Measurements from ENCODE around the gene BCL2L13.

Gene BCL2L13

DNA sequence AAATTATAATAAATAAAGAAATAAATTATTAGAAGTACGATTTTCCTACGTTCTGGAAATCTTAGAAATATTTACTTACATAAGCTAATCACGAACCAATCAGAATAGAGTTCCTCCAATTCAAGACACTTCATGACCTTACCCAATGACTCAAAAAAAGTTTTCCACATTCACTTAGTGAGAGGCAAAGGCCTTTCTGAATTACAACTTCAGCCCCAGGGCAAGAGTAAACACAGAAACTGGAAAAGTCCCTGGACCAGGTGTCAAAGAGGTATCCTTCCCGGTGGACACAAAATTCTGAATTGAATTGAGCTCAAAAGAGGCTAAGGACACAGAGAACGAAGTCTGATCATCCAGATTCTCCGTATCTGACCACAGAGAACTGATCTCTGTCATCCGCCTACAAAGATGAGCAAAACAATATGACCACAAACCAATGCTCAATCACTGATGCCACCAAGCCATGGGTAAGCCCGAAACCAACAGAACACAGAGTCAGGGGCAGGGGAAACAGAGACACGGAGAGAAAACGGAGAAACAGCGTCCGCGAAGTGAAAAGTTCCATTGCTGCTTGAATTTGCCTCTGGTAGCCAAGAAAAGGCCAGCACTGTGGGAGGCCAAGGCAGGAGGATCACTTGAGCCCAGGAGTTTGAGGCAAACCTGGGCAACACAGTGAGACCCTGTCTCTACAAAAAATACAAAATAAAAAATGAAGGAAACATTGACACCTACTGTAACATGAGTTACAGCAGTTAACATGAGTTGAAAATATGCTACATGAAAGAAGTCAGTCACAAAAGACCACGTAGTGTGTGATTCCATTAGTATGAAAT, 128.9 kb downstream of the BCL2L13 start:
- DNase-seq = no peak

DNA sequence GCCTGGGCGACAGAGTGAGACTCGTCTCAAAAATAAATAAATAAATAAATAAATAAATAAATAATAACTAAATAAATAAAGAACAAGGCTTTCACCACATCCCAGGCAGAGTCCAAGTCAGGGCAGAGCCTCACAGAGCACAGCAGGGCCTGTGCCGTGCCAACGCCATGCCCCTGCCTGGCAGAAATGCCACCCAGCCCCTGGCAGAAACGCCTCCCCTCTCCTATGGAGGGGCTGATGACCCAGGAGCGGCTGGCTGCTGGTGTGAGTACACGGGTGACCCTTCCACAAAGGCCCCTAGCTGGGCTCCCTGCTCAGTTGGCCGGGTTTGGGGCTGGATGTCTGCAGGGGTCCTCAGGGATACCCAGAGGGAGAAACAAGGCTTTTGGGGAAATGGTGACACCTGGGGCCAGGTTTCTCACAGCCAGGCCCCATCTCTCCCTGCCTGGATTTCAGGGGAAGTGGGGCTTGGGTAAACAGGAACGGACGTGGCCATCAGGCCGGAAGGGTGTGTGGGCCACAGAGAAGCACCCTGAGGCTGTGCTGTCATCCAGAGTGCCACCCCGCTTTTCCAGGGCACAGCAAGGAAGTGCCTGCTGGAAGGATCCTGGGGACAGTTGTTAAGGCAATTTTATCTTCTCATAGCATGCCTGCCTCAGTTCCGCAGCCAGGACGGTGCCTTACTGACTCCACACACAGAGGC, 130.6 kb downstream of the BCL2L13 start:
- no peak for DNase-seq

DNA sequence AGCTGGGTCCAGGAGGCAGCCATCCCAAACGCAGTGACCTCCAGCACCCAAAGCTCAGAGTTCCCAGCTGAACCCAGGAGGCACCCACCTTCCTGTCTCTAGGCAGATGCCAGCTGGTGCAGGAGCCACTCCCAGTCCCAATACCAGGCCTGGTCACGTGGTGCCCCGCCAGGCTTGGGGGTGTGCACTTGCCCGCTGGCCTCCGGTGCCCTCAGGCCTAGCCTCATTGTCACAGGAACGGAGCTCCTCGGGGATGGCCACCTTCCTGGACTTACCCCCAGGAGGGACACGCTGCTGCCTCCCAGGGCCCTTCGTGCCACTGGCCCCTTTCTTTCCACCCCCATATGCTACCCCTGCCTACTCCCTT, 131.1 kb downstream of the BCL2L13 start:
- DNase-seq = no peak

DNA sequence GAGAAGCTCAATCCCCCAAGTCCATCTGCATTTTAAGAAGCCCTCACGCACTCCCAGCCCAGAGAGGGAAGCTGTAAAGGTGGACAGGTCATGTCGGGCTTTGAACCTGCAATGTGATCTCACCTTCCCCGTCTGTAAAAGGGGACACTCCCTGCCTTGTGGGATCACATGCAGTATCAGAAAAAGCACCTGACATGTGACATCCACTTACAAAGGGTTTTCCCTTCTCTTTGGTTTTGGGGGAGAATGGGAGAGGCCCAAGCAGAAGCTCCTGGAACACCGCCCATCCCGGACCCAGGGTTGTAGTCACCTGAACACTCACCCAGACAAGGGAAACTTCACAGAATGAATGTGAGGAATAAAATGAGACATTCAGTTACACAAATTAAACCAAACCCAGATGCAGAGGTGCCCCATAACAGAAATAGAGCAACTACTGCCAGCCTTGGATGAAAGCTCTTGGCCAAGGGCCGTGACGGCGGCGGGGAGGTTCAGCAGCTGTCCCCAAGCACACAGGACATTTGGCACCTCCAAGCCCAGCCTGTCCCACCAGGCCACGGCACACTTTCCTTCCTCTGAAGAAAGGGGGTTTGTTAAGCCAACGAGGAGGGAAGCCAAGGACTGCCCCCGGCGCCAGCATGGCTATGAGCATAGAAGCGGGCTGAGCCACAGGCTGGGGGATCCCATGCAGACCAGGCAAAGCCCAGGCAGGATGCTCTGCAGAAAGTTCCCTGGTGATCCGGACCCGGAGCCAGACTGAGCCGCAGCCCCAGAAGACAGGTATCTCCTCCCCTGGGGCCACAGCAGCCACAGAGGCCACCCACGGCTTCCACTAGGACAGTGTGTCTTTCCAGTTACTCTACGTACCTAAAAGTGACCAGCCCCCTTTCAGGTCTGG, 131.9 kb downstream of the BCL2L13 start:
- DNase-seq = no peak

DNA sequence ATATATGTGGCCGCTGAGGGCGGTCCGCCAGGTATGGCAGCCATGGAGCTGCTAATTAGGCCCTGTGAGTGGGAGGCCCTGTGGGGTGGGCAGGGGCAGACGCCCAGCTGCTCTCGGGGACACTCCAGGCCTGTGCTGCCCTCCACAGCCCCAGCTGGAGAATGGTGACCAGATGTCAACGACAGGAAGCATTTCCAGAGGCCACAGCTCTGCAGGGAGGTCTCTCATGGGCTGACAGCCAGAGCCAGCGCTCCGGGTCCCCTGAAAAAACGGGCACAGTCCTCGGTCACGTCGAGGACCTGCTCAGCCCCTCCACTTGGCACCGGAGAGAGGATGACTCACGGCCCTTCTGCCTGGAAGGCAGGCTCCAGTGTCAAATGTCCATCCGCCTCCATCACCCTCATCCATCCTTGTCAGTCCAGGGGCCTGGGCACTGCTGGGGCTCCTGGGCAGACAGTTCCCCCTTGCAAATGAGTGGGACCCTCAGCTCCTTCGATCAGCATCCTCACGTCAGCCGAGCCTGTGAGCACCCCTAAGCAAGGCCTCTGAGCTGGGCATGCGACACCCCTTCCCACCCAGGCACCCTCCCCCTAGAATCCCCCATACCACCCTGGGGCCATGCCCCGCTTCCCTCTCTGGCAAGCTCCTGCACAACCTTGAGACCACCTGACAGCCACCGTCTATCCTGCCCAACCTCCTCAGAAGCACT, 133.8 kb downstream of the BCL2L13 start:
- DNase-seq = no peak

DNA sequence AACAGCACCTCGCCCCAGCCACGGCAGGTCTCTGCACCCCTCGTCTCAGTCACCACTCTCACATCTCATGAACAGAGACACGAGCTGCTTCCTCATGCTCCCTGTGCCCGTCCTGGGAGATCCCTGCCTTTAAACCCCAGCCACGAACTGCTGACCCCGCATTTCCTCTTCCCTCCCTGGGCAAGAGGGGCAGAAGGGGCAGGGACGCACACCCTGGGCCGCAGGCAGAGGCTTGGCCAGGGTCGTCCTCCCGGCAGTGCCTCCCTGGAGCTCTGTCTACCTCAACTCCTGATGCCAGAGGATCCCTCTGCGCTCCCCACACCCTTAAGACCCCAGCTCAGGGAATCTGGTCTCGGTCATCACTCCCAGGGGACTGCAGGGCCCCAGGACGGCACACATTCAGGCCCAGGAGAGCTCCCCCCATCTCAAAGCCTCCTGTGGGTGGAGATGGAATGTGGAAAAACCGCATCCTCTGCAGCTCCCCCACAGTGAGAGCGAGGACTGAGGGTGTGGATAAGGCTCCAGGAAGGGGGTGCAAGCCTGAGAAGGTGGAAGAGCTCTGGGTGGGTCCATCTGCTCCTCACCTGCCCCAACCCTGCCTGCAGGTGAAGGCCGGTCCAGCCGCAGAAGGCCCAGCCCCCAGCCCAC, 134.5 kb downstream of the BCL2L13 start:
- DNase-seq = no peak

DNA sequence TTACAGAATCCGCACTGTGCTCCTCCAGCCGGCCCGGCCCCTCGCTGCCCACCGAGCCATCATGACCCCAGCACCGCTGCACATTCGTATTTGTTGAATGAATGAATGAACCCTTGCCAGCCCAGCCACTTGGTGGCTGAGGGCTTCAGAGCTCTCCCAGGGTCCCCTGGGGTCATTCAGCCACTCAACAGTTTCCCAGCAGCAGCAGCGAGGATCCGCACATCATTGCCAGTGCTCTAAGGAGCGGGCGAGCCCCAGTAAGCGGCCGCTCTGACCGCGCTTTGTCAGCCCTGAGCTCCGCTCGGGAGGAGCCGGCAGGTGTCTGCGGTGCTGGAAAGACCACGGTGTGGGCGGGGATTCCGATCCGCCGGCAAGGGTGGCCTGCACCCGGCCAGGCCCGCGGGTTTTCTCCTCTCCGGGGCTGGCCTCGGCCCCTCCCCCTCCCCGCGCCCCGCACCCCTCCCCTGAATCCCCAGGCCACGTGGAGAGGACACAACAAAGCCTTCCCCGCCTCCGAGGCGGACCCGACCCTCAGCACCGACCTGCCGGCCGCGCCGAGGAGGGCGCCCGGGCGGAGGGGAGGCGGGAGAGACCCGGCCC, 135.1 kb downstream of the BCL2L13 start:
- DNase-seq = peak; percentile 79

DNA sequence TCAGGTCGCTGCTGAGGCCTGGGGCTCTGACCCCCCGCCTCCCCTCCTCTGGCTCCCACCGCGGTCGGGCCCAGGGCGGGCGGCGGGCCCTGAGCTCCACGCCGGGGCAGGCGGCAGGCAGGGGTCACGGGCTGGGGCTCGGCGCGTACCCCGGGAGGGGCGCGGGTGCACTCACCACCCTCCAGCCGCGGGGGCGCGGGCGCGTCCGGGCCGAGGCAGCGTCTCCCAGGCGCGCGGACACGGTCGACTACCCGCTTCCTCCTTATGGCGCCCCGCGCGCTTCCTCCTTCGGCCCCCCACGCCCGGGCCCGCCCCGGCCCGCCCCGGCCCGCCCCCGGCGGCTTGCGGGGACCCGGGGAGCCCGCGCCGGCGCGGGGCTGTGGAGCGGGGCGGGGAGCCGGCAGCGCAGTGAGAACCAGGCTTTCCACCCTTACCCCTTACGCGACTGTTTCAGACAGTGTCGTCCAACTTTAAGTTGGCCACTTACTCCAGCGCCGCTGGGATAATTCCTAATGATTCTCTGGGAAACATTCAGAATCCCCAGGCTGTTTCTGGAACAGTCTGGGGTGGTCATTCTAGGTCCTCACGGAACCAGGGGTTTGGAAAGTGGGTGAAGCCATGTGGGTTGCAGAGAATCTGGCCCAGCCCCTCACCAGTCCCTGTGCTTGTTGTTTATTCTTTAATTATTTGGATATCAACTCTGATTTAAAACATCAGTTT, 135.8 kb downstream of the BCL2L13 start, which contains the start of gene BID:
BID (minus strand) TSS at position 264 of the 720 bp plus-strand sequence. CDS start 24,353 bp downstream, outside the sequence.
- DNase-seq = no peak

DNA sequence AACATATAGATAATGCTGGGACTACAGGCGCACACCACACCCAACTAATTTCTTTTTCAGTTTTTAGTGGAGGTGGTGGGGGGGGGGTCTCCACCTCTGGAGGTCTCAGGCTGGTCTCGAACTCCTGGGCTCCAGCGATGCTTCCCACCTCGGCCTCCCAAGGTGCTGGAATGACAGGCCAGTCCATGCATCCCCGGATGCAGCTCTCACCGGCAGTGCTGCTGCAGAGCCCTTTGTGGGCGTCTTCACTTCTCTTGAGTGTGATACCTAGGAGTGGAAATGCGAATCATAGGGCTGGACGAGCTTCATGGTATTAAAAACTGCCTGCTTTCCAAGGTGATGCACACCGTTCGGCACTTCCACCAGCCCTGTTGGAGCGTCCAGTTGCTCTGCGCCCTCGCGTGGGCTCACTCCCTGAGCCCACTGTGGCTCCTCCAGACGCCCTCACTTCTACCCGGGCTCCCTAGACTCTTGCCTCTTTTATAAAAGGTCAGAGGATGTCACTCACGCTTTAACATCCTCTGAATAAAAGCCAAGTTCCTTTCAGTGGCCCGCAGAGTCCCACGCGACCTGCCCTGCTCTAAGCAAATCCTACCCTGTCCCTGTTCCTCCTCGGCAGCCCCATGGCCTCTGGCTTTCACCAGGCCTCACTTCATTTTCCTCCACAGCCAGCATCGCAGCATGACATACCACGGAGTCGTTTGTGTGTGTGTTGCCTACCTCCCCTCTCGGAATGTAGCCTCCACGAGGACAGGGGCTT, 136.5 kb downstream of the BCL2L13 start:
- DNase-seq = no peak

DNA sequence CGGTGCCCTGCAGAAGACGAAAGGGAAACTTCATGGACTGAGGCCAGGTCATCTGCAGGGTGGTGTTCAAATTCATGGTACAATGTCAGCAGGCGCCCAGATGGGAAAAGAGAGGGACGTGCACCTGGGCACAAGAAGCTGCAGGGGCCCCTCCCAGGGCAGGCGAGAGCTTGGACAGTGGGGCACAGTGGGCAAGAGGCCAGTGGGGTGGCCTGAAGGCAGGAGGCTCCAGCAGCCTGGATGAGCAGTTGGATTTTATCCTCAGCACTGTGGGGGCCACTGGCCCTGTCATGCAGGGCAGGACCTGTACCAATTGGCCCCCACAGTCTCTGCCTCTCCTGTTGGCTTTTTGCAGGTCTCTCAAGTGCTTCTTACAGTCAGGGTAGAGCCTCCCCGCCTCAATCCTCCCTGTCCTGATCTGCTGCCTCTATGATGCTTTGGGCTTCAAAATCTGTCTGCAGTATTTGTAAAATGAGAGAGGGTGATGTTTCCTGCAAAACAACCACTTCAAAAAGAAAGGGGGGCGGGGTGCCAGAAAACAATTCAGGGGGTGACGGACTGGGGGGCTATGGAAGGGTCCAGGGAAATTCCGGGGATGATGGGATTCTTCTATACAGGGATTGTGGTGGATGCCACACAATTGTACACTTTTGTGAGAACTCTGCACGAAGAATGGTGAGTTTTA, 137.4 kb downstream of the BCL2L13 start:
- DNase-seq = no peak

DNA sequence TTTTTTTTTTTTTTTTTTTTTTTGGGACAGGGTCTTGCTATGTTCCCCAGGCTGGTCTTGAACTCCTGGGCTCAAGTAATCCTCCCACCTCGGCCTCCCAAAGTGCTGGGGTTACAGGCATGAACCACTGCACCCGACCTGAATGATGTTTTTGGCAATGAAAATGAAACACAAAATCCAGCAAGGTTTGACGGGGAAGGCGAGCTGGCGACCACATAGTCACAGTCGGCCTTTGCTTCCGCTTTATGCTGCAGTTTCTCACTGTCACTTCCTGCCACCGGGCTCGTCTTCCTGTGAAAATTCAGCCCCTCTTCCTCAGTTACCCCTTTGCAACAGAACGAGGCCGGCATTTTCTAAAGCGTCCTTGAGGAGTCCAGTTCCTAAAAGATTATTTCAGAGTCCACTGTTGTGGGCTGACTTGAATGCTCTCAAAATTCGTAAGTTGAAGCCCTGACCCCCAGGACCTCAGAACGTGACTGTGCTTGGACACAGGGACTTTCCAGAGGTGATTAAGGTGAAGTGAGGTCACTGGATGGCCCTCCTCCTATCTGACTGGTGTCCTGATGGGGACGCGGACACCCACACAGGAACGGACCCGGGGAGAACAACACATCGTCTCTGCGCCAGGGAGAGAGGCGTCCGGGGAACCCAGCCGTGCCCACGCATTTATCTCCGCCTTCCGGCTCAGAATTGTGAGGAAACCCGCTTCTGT, 138.6 kb downstream of the BCL2L13 start:
- DNase-seq = no peak

DNA sequence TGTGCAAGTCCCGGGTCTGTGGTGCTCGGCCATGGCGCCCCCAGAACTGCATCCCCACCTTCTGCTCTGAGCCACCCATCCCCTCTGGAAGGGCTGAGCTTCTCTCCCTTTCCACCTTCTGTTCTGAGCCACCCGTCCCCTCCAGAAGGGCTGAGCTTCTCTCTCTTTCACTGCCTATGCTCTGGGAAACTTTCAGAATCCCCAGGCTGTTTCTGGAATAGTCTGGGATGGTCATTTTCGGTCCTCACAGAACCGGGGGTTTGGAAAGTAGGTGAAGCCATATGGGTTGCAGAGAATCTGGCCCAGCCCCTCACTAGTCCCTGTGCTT, 139.1 kb downstream of the BCL2L13 start:
- DNase-seq = no peak

DNA sequence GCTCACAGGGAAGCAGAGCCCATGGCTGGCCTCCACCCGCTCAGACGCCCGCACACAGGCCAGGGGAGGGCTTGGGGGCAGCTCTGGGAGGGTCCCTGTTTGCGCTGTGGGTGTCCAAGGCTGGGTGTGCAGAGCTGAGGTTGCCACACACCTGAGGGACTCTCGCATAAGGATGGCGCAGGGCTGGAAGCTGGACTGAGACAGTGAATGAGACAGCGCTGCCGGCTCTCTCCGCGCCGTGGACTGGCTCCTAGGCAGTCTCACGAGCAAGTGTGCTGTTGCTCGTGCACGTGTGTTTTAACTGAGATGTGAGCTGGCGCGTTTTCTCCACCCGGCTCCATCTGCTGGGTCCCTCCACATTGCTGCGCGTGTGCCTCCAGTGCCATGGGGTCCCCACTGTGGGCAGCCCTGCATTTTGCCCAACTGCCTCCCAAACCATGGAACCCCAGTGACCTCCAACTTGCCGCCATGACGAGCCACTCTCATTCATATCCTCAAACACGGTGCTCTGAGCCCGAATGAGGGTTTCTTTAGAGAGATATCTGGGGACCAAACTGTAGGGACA, 139.9 kb downstream of the BCL2L13 start:
- no peak for DNase-seq

DNA sequence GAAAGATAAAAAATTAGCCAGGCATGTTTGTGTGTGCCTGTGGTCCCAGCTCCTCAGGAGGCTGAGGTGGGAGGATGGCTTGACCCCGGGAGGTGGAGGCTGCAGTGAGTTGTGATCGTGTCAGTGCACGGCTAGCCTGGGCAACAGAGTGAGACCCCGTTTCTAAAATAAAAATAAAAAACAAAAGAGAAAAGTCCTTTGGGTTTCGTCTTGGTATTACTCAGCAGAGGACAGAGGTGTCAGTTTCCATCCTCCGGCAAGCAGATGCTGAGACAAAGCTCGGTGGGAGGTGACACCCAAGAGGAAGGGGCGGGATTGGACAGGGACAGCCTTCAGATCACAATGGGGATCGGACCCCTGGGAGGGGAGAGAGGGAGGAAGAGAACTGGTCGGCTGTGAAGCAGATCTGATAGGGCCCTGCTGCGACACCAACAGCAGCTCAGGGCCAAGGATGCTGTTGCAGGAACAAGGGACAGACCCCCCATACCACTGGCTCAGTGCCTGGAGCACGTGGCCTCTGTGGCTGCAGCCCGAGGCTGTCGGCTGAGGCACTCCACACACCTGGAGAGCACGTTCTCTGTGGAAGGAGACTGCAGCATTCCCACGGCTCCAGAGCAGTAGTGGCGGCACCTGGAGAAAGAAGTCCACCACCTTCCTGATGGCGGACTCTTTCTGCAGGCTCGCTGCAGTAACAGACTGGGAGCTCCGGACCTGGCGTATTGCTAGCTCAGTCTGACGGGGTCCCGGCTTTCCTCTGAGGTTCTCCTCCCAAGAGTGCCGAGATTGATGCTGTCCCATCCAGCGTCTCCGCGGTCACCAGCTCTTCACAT, 140.9 kb downstream of the BCL2L13 start:
- DNase-seq = no peak

DNA sequence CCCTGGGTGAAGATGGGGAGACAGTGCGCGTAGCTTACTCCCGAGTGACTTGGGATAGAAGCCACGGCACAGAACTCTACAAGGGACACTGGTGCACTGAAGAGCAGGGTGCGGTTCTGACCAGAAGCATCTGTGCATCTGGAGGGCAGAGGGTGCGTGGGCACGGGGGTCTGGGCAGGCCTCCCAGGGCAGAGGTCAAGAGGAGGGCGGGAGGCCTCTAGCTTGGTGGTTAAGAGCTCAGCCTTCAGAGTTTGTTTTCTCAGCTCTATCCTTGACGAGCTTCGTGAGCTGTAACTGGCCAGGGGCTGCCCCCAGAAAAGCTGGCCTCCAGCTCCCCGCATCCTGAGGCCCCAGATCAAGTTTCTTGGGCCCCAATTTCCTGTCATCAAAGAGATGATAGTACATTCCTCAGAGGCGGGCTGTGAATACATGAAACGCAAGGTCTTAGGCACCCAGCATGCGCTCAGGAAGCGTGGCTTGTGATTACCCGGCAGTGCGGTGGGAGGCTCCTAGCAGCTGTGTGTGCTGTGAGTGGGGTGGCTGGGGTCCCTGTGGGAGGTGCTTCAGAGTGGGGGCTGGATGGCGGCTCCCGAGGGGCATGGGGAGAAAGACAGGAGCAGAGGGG, 141.7 kb downstream of the BCL2L13 start:
- no peak for DNase-seq

All from NCI-H1092 treated with DMSO at 0.1 percent for 48 hours (cell line).